Spleen (tissue), 11 donors: Measurements from ENCODE around the gene SPATA33. TPM values are rescaled to one million over a fixed set of nuclear protein-coding genes. Genes with fewer than 3 reads are reported as not detected.

Source experiments
- DNase-seq: peaks from one replicate; pipeline ENCODE4 v3.0.0-alpha.2; 2020
- H3K27ac ChIP-seq, 8 donors: fragments of 200-600 bp; sonication (generic) in 7 of 8; 1 replicate in 4 of 8; 2 replicates in 4 of 8; pipeline versions ENCODE4 v1.5.0 to v1.8.0; 2016 to 2021; ENCODE audit warnings: inconsistent platforms in 4 of 8, mild to moderate bottlenecking in 4 of 8, moderate library complexity in 1 of 8
- H3K27me3 ChIP-seq, 7 donors: fragments of 200-600 bp; sonication (generic) in 6 of 7; replicated peaks in 1 of 7; 1 replicate in 4 of 7; 2 replicates in 3 of 7; pipeline versions ENCODE4 v1.5.0 to v1.8.0; 2016 to 2021; ENCODE audit warnings: inconsistent platforms in 3 of 7, mild to moderate bottlenecking in 1 of 7
- H3K36me3 ChIP-seq, 6 donors: fragments of 200-600 bp; sonication (generic) in 5 of 6; 1 replicate in 4 of 6; 2 replicates in 2 of 6; pipeline versions ENCODE4 v1.5.0 to v1.8.0; 2016 to 2021; ENCODE audit warnings: inconsistent platforms in 2 of 6
- H3K4me1 ChIP-seq, 6 donors: fragments of 200-600 bp; sonication (generic) in 5 of 6; 1 replicate in 3 of 6; 2 replicates in 3 of 6; pipeline versions ENCODE4 v1.5.0 to v1.8.0; 2016 to 2021; ENCODE audit warnings: inconsistent platforms in 3 of 6
- H3K4me3 ChIP-seq, 8 donors: fragments of 200-600 bp; sonication (generic) in 7 of 8; 1 replicate in 4 of 8; 2 replicates in 4 of 8; pipeline versions ENCODE4 v1.5.0 to v1.8.0; 2016 to 2021; ENCODE audit warnings: inconsistent platforms in 4 of 8, mild to moderate bottlenecking in 4 of 8, moderate library complexity in 2 of 8
- H3K9me3 ChIP-seq, 8 donors: fragments of 200-600 bp; sonication (generic) in 7 of 8; 1 replicate in 4 of 8; 2 replicates in 4 of 8; pipeline versions ENCODE4 v1.5.0 to v1.8.0; 2016 to 2021; ENCODE audit warnings: inconsistent platforms in 4 of 8
- POLR2A ChIP-seq, 3 donors: fragments of 450-650 bp; IDR thresholded peaks; one replicate each; pipeline ENCODE4 v1.5.1; 2017; ENCODE audit warnings: antibody characterized with exemption in 3 of 3, mild to moderate bottlenecking in 1 of 3
- POLR2AphosphoS5 ChIP-seq, 3 donors: sonication (generic); formaldehyde crosslinking; IDR thresholded peaks; one replicate each; pipeline ENCODE4 v1.5.1; 2017; ENCODE audit warnings: antibody characterized with exemption in 3 of 3
- WGBS, 5 donors: extraction: QIAGEN DNeasy Blood & Tissue Kit in 3 of 5; methylation state at CpG; one replicate each; pipeline versions ENCODE4 v1.1.5 to v1.1.7; 2013 to 2018; 5-methylcytosine and 5-hydroxymethylcytosine counted together
- intact Hi-C: fragments of 100-400 bp; cut with DNase I; formaldehyde crosslinking; loops from one replicate; pipeline ENCODE4 v1.15.0; 2023; ENCODE audit warnings: low total_unique reads
- polyA plus RNA-seq, 3 donors: library from polyadenylated mRNA; stranded (reverse); fragments of 200-250 nt; gene quantifications; one replicate each; pipeline ENCODE4 v1.2.1, GENCODE V29; 2013
- total RNA-seq, 7 donors: library from RNA; depleted of rRNA in 3 of 7; stranded (reverse); fragments of >200 nt in 3 of 7; fragmentation: NEBNext Ultra II Directional in 4 of 7; extraction: Animal tissue kit (Norgen Biotek cat#: 25700) in 4 of 7; gene quantifications; one replicate each; pipeline versions ENCODE4 v1.1.0 to v1.2.1, GENCODE V29; 2016 to 2021
- TF ChIP-seq, protein P1 (sequence below), 11 experiments: fragments of 200-600 bp in 7 of 11; fragments of 450-650 bp in 4 of 11; sonication (generic) in 4 of 11; IDR thresholded peaks in 8 of 11; conservative IDR thresholded peaks in 3 of 11; 1 replicate in 7 of 11; 2 replicates in 4 of 11; pipeline versions ENCODE4 v1.4.0 to v1.8.0; 2016 to 2021; ENCODE audit warnings: antibody characterized with exemption in 11 of 11, inconsistent platforms in 4 of 11, mild to moderate bottlenecking in 1 of 11
- donor health status: healthy with polysubstance abuse.
- donor health status: DM: no; HTN: no; CAD: no; lungs with moderate emphysema.
- donor health status: DM: no; HTN: no; CAD: no.
- donor health status: Bipolar disorder and iron deficiency.
- donor health status: healthy.
- donor health status: DM: no; HTN: no; CAD: no.
- donor health status: DM: yes; HTN: yes; CAD: no.

SPATA33 gene
- total and polyA plus RNA-seq, 10 donors, result 2.9 to 7.0 (median 4.8) TPM

DNA sequence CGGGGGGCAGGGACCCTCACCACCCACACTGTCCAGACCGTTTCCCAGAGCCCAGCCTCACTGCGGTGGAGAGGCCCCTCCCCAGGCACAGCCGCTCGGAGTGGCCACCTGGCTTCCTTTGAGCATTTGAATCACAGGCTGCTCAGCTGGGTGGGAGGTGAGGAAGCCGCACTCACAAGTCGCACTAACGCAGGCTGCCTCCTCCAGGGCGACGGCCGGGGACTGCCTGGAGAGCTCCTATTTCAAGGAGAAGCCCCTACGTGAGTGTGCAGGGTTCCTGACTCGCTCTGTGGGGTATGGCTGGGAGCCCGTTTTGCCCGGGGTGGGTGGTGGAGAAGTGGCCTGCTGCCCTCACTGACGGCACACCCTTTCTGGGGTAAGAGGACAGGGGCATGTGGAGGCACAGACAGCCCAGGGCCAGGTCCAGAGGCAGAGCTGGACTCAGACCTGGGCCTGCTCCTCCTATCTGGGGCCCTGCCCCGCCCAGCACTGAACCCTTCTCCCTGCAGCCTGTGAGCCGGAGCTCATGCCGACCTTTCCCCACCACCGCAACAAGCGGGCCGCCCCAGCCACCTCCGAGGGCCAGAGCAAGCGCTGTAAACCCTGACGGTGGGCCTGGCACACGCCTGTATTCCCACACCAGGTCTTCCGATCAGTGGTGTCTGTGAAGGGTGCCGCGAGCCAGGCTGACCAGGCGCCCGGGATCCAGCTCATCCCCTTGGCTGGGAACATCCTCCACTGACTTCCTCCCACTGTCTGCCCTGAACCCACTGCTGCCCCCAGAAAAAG lies 37.6 kb downstream of the SPATA33 start:
- intact Hi-C loops, result no loop called here
- H3K4me1 ChIP-seq, result peaks cover 7 to 47% (median 24%) of the 10 kb centered on the region in 6 donors
- no peak overlapping the region for H3K27ac ChIP-seq
- no peak overlapping the region for H3K4me3 ChIP-seq
- H3K27me3 ChIP-seq, result no peaks in the 10 kb centered on the region
- DNase-seq, result peak; percentile 76
- TF ChIP-seq, protein P1, sequence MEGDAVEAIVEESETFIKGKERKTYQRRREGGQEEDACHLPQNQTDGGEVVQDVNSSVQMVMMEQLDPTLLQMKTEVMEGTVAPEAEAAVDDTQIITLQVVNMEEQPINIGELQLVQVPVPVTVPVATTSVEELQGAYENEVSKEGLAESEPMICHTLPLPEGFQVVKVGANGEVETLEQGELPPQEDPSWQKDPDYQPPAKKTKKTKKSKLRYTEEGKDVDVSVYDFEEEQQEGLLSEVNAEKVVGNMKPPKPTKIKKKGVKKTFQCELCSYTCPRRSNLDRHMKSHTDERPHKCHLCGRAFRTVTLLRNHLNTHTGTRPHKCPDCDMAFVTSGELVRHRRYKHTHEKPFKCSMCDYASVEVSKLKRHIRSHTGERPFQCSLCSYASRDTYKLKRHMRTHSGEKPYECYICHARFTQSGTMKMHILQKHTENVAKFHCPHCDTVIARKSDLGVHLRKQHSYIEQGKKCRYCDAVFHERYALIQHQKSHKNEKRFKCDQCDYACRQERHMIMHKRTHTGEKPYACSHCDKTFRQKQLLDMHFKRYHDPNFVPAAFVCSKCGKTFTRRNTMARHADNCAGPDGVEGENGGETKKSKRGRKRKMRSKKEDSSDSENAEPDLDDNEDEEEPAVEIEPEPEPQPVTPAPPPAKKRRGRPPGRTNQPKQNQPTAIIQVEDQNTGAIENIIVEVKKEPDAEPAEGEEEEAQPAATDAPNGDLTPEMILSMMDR (IDR thresholded peaks at IDR 0.05 in 8 of 11, conservative IDR thresholded peaks at IDR 0.05 in 3 of 11), result no peak
- TF ChIP-seq POLR2AphosphoS5 (IDR thresholded peaks at IDR 0.05), result peak in 1 of 3 donors; percentile 14
- 86 to 94% (median 92%) methylated on average over 23 to 31 of the region's 31 CpGs for WGBS, 5 donors
- no peaks in the 10 kb centered on the region for H3K9me3 ChIP-seq
- H3K36me3 ChIP-seq, result peaks cover 0 to 79% (median 60%) of the 10 kb centered on the region in 6 donors

DNA sequence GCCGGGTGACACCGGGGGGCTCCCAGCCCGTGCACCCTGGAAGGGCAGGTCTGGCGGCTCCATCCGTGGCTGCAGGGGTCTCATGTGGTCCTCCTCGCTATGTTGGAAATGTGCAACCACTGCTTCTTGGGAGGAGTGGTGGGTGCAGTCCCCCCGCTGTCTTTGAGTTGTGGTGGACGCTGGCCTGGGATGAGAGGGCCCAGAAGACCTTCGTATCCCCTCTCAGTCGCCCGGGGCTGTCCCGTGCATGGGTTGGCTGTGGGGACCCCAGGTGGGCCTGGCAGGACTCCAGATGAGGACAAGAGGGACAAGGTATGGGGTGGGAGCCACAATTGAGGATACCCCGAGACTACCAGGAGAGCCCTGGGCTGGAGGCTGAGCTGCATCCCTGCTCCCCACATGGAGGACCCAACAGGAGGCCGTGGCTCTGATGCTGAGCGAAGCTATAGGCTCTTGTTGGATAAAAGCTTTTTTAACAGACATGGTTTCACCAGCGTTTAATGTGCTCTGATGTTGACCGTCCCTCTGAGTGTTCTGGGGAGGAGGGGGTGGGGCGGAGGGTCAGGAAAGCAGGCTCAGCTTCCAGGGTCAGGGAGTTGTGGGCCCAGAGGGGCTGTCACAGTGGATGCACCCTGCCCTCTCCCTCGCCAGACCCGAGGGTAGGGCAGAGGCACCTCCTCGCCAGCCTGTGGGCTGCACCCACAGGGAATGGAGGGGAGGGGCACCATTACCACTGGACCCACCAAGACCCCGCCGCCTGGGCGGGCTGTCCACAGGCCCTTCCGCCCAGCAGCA lies 38.4 kb downstream of the SPATA33 start:
- Histone ChIP-seq H3K36me3 (peaks cover 0 to 71% (median 54%) of the 10 kb centered on the region in 6 donors), H3K4me1 (peaks cover 13 to 55% (median 31%) of the 10 kb centered on the region in 6 donors), H3K27me3 (no peaks in the 10 kb centered on the region), H3K4me3 (no peak overlapping the region), H3K9me3 (no peaks in the 10 kb centered on the region), H3K27ac (peak overlapping the region in 2 of 8 donors; percentile 26 to 54)
- 77 to 91% (median 81%) methylated on average over 9 to 25 of the region's 25 CpGs for WGBS, 5 donors
- no peak for TF ChIP-seq POLR2A (IDR thresholded peaks at IDR 0.05)
- TF ChIP-seq, protein P1 (IDR thresholded peaks at IDR 0.05 in 8 of 11, conservative IDR thresholded peaks at IDR 0.05 in 3 of 11), result no peak
- TF ChIP-seq POLR2AphosphoS5 (IDR thresholded peaks at IDR 0.05), result no peak
- peak; percentile 71 for DNase-seq
- intact Hi-C loops, result no loop called here

DNA sequence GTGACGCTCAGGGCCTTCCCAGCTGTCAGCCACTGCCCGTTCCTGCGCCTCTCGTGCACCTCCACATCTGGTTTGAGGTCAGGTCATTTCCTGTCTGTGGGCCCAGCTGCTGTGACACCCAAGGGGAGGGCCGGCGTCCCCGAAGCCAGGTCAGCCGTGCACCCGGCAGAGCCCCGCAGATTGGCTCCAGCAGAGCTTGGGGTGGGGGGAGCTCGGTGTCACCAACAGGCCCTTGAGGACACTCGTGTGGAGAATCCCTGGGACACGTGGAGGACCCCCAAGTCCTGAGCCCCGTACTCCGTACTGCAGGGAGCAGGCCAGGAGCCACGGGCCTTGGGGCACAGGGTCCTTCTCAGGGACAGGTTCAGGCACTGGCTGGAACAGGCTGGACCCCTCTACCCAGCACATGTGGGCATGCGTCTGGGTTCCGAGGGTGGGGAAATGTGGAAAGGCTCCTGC lies 39.1 kb downstream of the SPATA33 start:
- H3K27ac ChIP-seq, result peak overlapping the region in 2 of 8 donors; percentile 26 to 54

More for the DNA sequence above, 39.1 kb downstream of the SPATA33 start:
- no peaks in the 10 kb centered on the region for H3K27me3 ChIP-seq
- peak; percentile 86 for DNase-seq
- intact Hi-C loops, result no loop called here
- peaks cover 13 to 58% (median 31%) of the 10 kb centered on the region in 6 donors for H3K4me1 ChIP-seq
- H3K9me3 ChIP-seq, result no peaks in the 10 kb centered on the region
- 40 to 80% (median 43%) methylated on average over 4 to 18 of the region's 18 CpGs for WGBS, 5 donors
- H3K36me3 ChIP-seq, result peaks cover 0 to 65% (median 48%) of the 10 kb centered on the region in 6 donors
- TF ChIP-seq POLR2AphosphoS5 (IDR thresholded peaks at IDR 0.05), result peak; percentile 55 to 72 (median 56)
- TF ChIP-seq, protein P1 (IDR thresholded peaks at IDR 0.05 in 8 of 11, conservative IDR thresholded peaks at IDR 0.05 in 3 of 11), result no peak
- no peak overlapping the region for H3K4me3 ChIP-seq
